IPS-NIHi7 (cell line): ENCODE results near the gene ZFR2.
"Not testable (repeated sequence)": the region's sequence is repeated elsewhere in the genome, so short reads cannot be mapped to it uniquely, and the experiment has no call there.

Source experiments
- DNase-seq: peaks from one replicate; pipeline ENCODE4 v3.0.0; 2012; ENCODE audit warnings: mixed read lengths; ENCODE audit errors: extremely low spot score

The ZFR2 gene

GRCh38 chr19:3771000-3771905 lies 97.6 kb downstream of the ZFR2 start:
- no peak for DNase-seq

- no peak for DNase-seq
Measured at GRCh38 chr19:3770136-3770999, 98.5 kb downstream of the ZFR2 start.

- DNase-seq = no peak
Measured at GRCh38 chr19:3769494-3769893, 99.3 kb downstream of the ZFR2 start.

- DNase-seq = no peak
Measured at GRCh38 chr19:3768748-3769099, 100.1 kb downstream of the ZFR2 start.

- no peak for DNase-seq
Measured at GRCh38 chr19:3768015-3768747, 100.7 kb downstream of the ZFR2 start.

- no peak for DNase-seq
Measured at GRCh38 chr19:3767050-3767449, 101.8 kb downstream of the ZFR2 start.

GRCh38 chr19:3766520-3766919 lies 102.3 kb downstream of the ZFR2 start:
- no peak for DNase-seq

GRCh38 chr19:3765757-3766156 lies 103.1 kb downstream of the ZFR2 start:
- DNase-seq = not testable (repeated sequence)

- DNase-seq = no peak
Measured at GRCh38 chr19:3765121-3765520, 103.7 kb downstream of the ZFR2 start.

GRCh38 chr19:3762501-3763459 lies 106.1 kb downstream of the ZFR2 start, which contains the start of gene MRPL54:
Gene MRPL54, plus strand, starts transcription at chr19:3762682. Its CDS starts 19 bp downstream, at chr19:3762701.
- DNase-seq = peak; percentile 100

GRCh38 chr19:3762130-3762473 lies 106.7 kb downstream of the ZFR2 start:
- DNase-seq = no peak

- peak; percentile 97 for DNase-seq
Measured at GRCh38 chr19:3761382-3762129, 107.3 kb downstream of the ZFR2 start, which contains the start of gene APBA3. Gene APBA3, minus strand, starts transcription at chr19:3761692. Its CDS starts 1,428 bp downstream, at chr19:3760264.

- DNase-seq = no peak
Measured at GRCh38 chr19:3760871-3761361, 107.9 kb downstream of the ZFR2 start.

GRCh38 chr19:3759482-3760254 lies 109.2 kb downstream of the ZFR2 start:
- DNase-seq = no peak

- DNase-seq = not testable (repeated sequence)
Measured at GRCh38 chr19:3758297-3758696, 110.5 kb downstream of the ZFR2 start.

GRCh38 chr19:3757705-3758104 lies 111.1 kb downstream of the ZFR2 start:
- not testable (repeated sequence) for DNase-seq
